CD4-positive, alpha-beta T cell (primary cell): ENCODE measurements around the gene RREB1. TPM values are rescaled to one million over a fixed set of nuclear protein-coding genes. Genes with fewer than 3 reads are reported as not detected.

Experiments used
- ATAC-seq: fragments of 200-7000 bp; cut with Tn5 transposase; one replicate; pipeline ENCODE4 v1.10.0; 2022; ENCODE audit warnings: mild to moderate bottlenecking; ENCODE audit not compliant: poor library complexity
- CTCF ChIA-PET: fragments of 350-600 bp; sonication (Branson Sonifier 250); formaldehyde crosslinking; loops from one replicate; lab custom pipeline; 2021; ENCODE audit warnings: antibody characterized with exemption, inconsistent platforms; lab: Charles Lee
- POLR2A ChIA-PET: fragments of 350-600 bp; sonication (Branson Sonifier 250); formaldehyde crosslinking; loops from one replicate; lab custom pipeline; 2021; ENCODE audit warnings: antibody characterized with exemption, inconsistent platforms; lab: Charles Lee
- DNase-seq, 14 experiments: peaks; one replicate each; pipeline ENCODE4 v3.0.0-alpha.2; 2013 to 2020; ENCODE audit warnings: mixed read lengths in 2 of 14
- H3K27ac ChIP-seq, 2 donors: one replicate each; pipeline versions ENCODE4 v1.5.1 to v1.7.0; 2013; ENCODE audit warnings: low read length in 2 of 2, low read depth in 1 of 2, mild to moderate bottlenecking in 1 of 2
- H3K27me3 ChIP-seq, 2 experiments: 1 replicate in 1 of 2; 2 replicates in 1 of 2; pipeline versions ENCODE4 v1.6.1 to v1.7.0; 2013; ENCODE audit warnings: low read length in 2 of 2, control low read depth in 1 of 2, mild to moderate bottlenecking in 1 of 2, moderate library complexity in 1 of 2; ENCODE audit not compliant: insufficient read depth in 2 of 2, control insufficient read depth in 1 of 2
- H3K36me3 ChIP-seq: one replicate; pipeline ENCODE4 v1.6.1; 2013; ENCODE audit warnings: low read length, control low read depth; ENCODE audit not compliant: insufficient read depth
- H3K4me1 ChIP-seq: one replicate; pipeline ENCODE4 v1.6.1; 2013; ENCODE audit warnings: low read length, control low read depth; ENCODE audit not compliant: insufficient read depth
- H3K4me3 ChIP-seq: one replicate; pipeline ENCODE4 v1.5.1; 2013; ENCODE audit warnings: mild to moderate bottlenecking, low read length, moderate library complexity
- H3K9me3 ChIP-seq, 2 experiments: 1 replicate in 1 of 2; 2 replicates in 1 of 2; pipeline versions ENCODE4 v1.6.1 to v1.7.0; 2013; ENCODE audit warnings: low read length in 2 of 2, mild to moderate bottlenecking in 2 of 2, control low read depth in 1 of 2, moderate library complexity in 1 of 2; ENCODE audit not compliant: control insufficient read depth in 1 of 2, insufficient read depth in 1 of 2
- H3K27ac Mint-ChIP-seq: one replicate; pipeline ENCODE4 v1.8.0; 2020; ENCODE audit warnings: mixed read lengths
- H3K27me3 Mint-ChIP-seq: one replicate; pipeline ENCODE4 v1.8.0; 2021; ENCODE audit warnings: mixed read lengths
- H3K36me3 Mint-ChIP-seq: one replicate; pipeline ENCODE4 v1.8.0; 2021; ENCODE audit warnings: low read depth, mixed read lengths
- H3K4me1 Mint-ChIP-seq: one replicate; pipeline ENCODE4 v1.8.0; 2021; ENCODE audit warnings: low read depth, mixed read lengths
- H3K4me3 Mint-ChIP-seq: one replicate; pipeline ENCODE4 v1.8.0; 2020; ENCODE audit warnings: mild to moderate bottlenecking, mixed read lengths
- H3K9me3 Mint-ChIP-seq: one replicate; pipeline ENCODE4 v1.8.0; 2020; ENCODE audit warnings: mixed read lengths
- CTCF ChIP-seq: fragments of 200-600 bp; IDR thresholded peaks from one replicate; pipeline ENCODE4 v1.8.0; 2022; ENCODE audit warnings: antibody characterized with exemption, mild to moderate bottlenecking
- intact Hi-C, 2 experiments: fragments of 100-400 bp; cut with DNase I in 1 of 2; cut with micrococcal nuclease in 1 of 2; formaldehyde crosslinking; loops; one replicate each; pipeline versions ENCODE4 v1.15.1 to v1.9.0; 2023 to 2025; cut with DNase I, micrococcal nuclease
- total RNA-seq, 174 experiments: library from RNA in 2 of 174; stranded (reverse) in 2 of 174; gene quantifications; one replicate each; pipeline ENCODE4 v1.2.3 and lab custom pipeline; 2021 to 2026

RREB1 gene
- total RNA-seq, 2 experiments from 2014 or later: 56.5 to 60.0 TPM

GRCh38 chr6:7150381-7151064 is 42.8 kb downstream of the RREB1 start:
- TF ChIP-seq CTCF: no peak
- intact Hi-C loops: no loop called here
- H3K36me3 Mint-ChIP-seq: peaks cover 5% of the 10 kb centered on the region
- peaks cover 85% of the 10 kb centered on the region for H3K4me1 Mint-ChIP-seq
- no peaks in the 10 kb centered on the region for H3K9me3 Mint-ChIP-seq
- H3K36me3 ChIP-seq: no peaks in the 10 kb centered on the region
- H3K9me3 ChIP-seq: no peaks in the 10 kb centered on the region
- no peaks in the 10 kb centered on the region for H3K27me3 Mint-ChIP-seq
- H3K27me3 ChIP-seq: no peaks in the 10 kb centered on the region
- CTCF ChIA-PET: no interaction called here
- H3K4me3 Mint-ChIP-seq: no peak overlapping the region
- H3K27ac ChIP-seq: no peak overlapping the region
- DNase-seq (no peak), ATAC-seq (no peak)
- POLR2A ChIA-PET: interaction anchor here (2.8 kb wide), 1 partner anchor 15 kb away, joined by 10 read pairs; no protein-coding TSS in a partner anchor
- H3K27ac Mint-ChIP-seq: no peak overlapping the region
- H3K4me3 ChIP-seq: no peak overlapping the region
- peaks cover 48% of the 10 kb centered on the region for H3K4me1 ChIP-seq

GRCh38 chr6:7151381-7151780 is 43.6 kb downstream of the RREB1 start:
- no peak for TF ChIP-seq CTCF
- H3K9me3 ChIP-seq: no peaks in the 10 kb centered on the region
- peaks cover 46% of the 10 kb centered on the region for H3K4me1 ChIP-seq
- peaks cover 85% of the 10 kb centered on the region for H3K4me1 Mint-ChIP-seq
- no peak overlapping the region for H3K4me3 ChIP-seq
- H3K27me3 Mint-ChIP-seq: no peaks in the 10 kb centered on the region
- peak overlapping the region; percentile 84 for H3K27ac Mint-ChIP-seq
- no peaks in the 10 kb centered on the region for H3K9me3 Mint-ChIP-seq
- POLR2A ChIA-PET: interaction anchor here (0.5 to 2.8 kb wide), 3 partner anchors 15 to 162 kb away, joined by 3 to 10 read pairs (median 3); no protein-coding TSS in a partner anchor
- ATAC-seq: no peak
- H3K27me3 ChIP-seq: no peaks in the 10 kb centered on the region
- DNase-seq: no peak
- intact Hi-C loops: no loop called here
- H3K4me3 Mint-ChIP-seq: no peak overlapping the region
- no peak overlapping the region for H3K27ac ChIP-seq
- CTCF ChIA-PET: interaction anchor here (1.2 kb wide), 1 partner anchor 11 kb away, joined by 3 read pairs; no protein-coding TSS in a partner anchor
- H3K36me3 ChIP-seq: no peaks in the 10 kb centered on the region
- peaks cover 5% of the 10 kb centered on the region for H3K36me3 Mint-ChIP-seq

- Histone ChIP-seq H3K4me3 (no peak overlapping the region), H3K27me3 (no peaks in the 10 kb centered on the region), H3K27ac (no peak overlapping the region), H3K4me1 (peaks cover 46% of the 10 kb centered on the region), H3K36me3 (no peaks in the 10 kb centered on the region), H3K9me3 (no peaks in the 10 kb centered on the region)
- intact Hi-C loops: no loop called here
- POLR2A ChIA-PET: interaction anchor here (0.8 to 2.8 kb wide), 3 partner anchors 10 to 36 kb away, joined by 3 to 10 read pairs (median 4); no protein-coding TSS in a partner anchor
- H3K9me3 Mint-ChIP-seq: no peaks in the 10 kb centered on the region
- ATAC-seq (no peak), DNase-seq (no peak)
- no peak overlapping the region for H3K4me3 Mint-ChIP-seq
- CTCF ChIA-PET: interaction anchor here (1.1 to 1.2 kb wide), 2 partner anchors 10 to 17 kb away, joined by 3 read pairs; no protein-coding TSS in a partner anchor
- peak overlapping the region; percentile 84 for H3K27ac Mint-ChIP-seq
- no peaks in the 10 kb centered on the region for H3K27me3 Mint-ChIP-seq
- peaks cover 5% of the 10 kb centered on the region for H3K36me3 Mint-ChIP-seq
- peaks cover 77% of the 10 kb centered on the region for H3K4me1 Mint-ChIP-seq
- no peak for TF ChIP-seq CTCF
Measured at GRCh38 chr6:7152462-7152861, 44.7 kb downstream of the RREB1 start.
